ENCODE measurements around the gene IL6ST. TPM values are rescaled to one million over a fixed set of nuclear protein-coding genes. Genes with fewer than 3 reads are reported as not detected.

Gene IL6ST
- total RNA-seq, 5 donors from 2014 or later (not counting 1 experiment from before 2014, with no cell fraction given) = 113 to 330 (median 129) TPM

DNA sequence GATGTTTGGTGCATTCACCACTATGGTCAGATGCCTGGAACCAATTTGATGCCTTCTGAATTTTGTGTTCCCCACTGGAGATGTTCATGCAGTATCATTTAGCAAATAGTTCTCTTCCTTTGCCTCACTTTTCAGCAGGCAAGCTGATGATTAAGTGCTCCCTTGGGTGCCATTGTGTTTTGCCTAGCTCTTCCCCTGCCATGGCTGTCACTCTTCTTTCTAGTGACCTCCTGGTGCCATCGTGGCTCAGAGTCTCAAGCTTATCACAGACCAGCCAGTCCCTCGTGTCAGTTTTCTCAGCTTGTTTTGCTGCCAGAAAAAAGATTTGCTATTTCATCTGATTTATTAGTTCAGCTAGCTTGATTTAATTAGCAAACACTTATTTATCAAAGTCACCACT is 102.3 kb downstream of the IL6ST start:
- Mint-ChIP-seq H3K27ac (no peak overlapping the region), H3K4me3 (no peak overlapping the region), H3K36me3 (no peaks in the 10 kb centered on the region), H3K4me1 (peaks cover 6 to 11% (median 10%) of the 10 kb centered on the region in 3 donors), H3K27me3 (peaks cover 3 to 5% of the 10 kb centered on the region in 2 donors), H3K9me3 (no peaks in the 10 kb centered on the region)
- H3K27ac ChIP-seq (ENCODE audit: low read length) = no peak overlapping the region
- H3K4me1 ChIP-seq (ENCODE audit: control insufficient read depth in 1 of 2, extremely low read depth in 1 of 2, insufficient read depth in 2 of 2, low read length in 2 of 2) = peaks cover 0 to 4% of the 10 kb centered on the region in 2 experiments
- H3K4me3 ChIP-seq (ENCODE audit: control insufficient read depth in 1 of 2, extremely low read depth in 1 of 2, low read length in 1 of 2) = no peak overlapping the region
- 50% methylated on average over 1 of the region's 2 CpGs for WGBS (ENCODE audit: insufficient coverage)
- H3K27me3 ChIP-seq (replicated peaks in 1 of 2; ENCODE audit: control insufficient read depth in 2 of 2, extremely low read depth in 1 of 2, insufficient read depth in 2 of 2, low read length in 1 of 2) = peaks cover 0 to 5% of the 10 kb centered on the region in 2 experiments
- ATAC-seq (replicated peaks in 1 of 4) (no peak), DNase-seq (no peak)
- CTCF ChIA-PET = no interaction called here
- no peaks in the 10 kb centered on the region for H3K36me3 ChIP-seq (ENCODE audit: control insufficient read depth in 2 of 2, extremely low read depth in 1 of 2, insufficient read depth in 1 of 2, low read length in 1 of 2)
- POLR2A ChIA-PET = interaction anchor here in 1 of 2 donors (0.6 kb wide), 1 partner anchor 147 kb away, joined by 5 read pairs; no protein-coding TSS in a partner anchor
- no peaks in the 10 kb centered on the region for H3K9me3 ChIP-seq

DNA sequence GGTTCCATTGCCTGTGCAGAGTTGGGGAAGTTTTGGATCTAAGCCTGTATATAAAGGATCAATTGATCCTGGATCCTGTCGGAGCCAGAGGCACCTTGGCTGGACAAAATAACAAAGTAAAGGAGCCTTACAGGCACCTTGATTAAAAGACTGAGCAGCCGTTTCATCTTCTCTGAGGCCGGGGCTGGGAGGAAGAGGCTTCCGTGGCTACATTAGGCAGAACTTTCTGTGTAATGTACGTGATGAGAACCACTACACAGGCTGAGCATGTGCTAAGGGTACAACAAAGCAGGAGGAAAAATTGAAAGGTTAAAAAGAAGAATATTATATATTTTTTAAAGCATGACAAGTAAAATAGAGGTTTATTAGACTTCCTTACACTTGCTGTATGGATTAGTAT is 106.6 kb downstream of the IL6ST start:
- H3K27ac ChIP-seq (ENCODE audit: low read length) = no peak overlapping the region
- peaks cover 0 to 3% of the 10 kb centered on the region in 2 donors for H3K27me3 Mint-ChIP-seq
- peak in 1 of 4 experiments; percentile 42 for ATAC-seq (replicated peaks in 1 of 4)
- 50% methylated on average over 2 of the region's 5 CpGs for WGBS (ENCODE audit: insufficient coverage)
- H3K27me3 ChIP-seq (replicated peaks in 1 of 2; ENCODE audit: control insufficient read depth in 2 of 2, extremely low read depth in 1 of 2, insufficient read depth in 2 of 2, low read length in 1 of 2) = no peaks in the 10 kb centered on the region
- no peaks in the 10 kb centered on the region for H3K9me3 Mint-ChIP-seq
- no peak overlapping the region for H3K4me3 ChIP-seq (ENCODE audit: control insufficient read depth in 1 of 2, extremely low read depth in 1 of 2, low read length in 1 of 2)
- H3K4me3 Mint-ChIP-seq = no peak overlapping the region
- ChIA-PET POLR2A (interaction anchor here in 1 of 2 donors (0.7 kb wide), 1 partner anchor 764 kb away, joined by 4 read pairs; no protein-coding TSS in a partner anchor), CTCF (interaction anchor here in 1 of 2 donors (0.7 kb wide), 1 partner anchor 35 kb away, joined by 3 read pairs; no protein-coding TSS in a partner anchor)
- H3K9me3 ChIP-seq = no peaks in the 10 kb centered on the region
- H3K27ac Mint-ChIP-seq = peak overlapping the region in 1 of 2 donors; percentile 50
- no peaks in the 10 kb centered on the region for H3K4me1 ChIP-seq (ENCODE audit: control insufficient read depth in 1 of 2, extremely low read depth in 1 of 2, insufficient read depth in 2 of 2, low read length in 2 of 2)
- peaks cover 4 to 6% (median 6%) of the 10 kb centered on the region in 3 donors for H3K4me1 Mint-ChIP-seq
- DNase-seq = no peak
- no peaks in the 10 kb centered on the region for H3K36me3 Mint-ChIP-seq
- no peaks in the 10 kb centered on the region for H3K36me3 ChIP-seq (ENCODE audit: control insufficient read depth in 2 of 2, extremely low read depth in 1 of 2, insufficient read depth in 1 of 2, low read length in 1 of 2)

DNA sequence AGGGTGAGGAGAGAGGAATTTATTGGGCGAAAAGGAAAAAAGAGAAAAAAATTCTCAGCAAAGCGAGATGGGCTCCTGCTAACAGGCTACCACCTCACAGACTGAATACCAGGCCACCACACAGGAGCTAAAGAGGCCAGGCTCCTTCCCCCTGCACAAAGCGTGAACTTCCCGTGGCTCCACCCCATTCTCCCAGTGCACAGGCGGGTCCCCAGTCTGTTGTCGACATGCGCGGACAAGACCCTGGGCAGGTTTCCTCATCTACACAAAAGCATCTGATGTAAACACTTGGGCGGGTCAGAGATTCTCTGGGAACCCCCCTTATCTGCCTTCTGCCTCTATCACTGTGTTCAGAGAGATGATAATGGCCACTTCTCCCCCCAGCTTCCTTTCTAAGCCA is 109.4 kb downstream of the IL6ST start:
- DNase-seq (no peak), ATAC-seq (replicated peaks in 1 of 4) (no peak)
- ChIA-PET POLR2A (no interaction called here), CTCF (interaction anchor here in 1 of 2 donors (0.6 kb wide), 1 partner anchor 712 kb away, joined by 5 read pairs; no protein-coding TSS in a partner anchor)
- WGBS (ENCODE audit: insufficient coverage) = 93% methylated on average over 5 of the region's 9 CpGs
- Histone ChIP-seq H3K9me3 (no peaks in the 10 kb centered on the region), H3K27ac (ENCODE audit: low read length) (no peak overlapping the region), H3K27me3 (replicated peaks in 1 of 2; ENCODE audit: control insufficient read depth in 2 of 2, extremely low read depth in 1 of 2, insufficient read depth in 2 of 2, low read length in 1 of 2) (peaks cover 0 to 3% of the 10 kb centered on the region in 2 experiments), H3K4me1 (ENCODE audit: control insufficient read depth in 1 of 2, extremely low read depth in 1 of 2, insufficient read depth in 2 of 2, low read length in 2 of 2) (no peaks in the 10 kb centered on the region), H3K36me3 (ENCODE audit: control insufficient read depth in 2 of 2, extremely low read depth in 1 of 2, insufficient read depth in 1 of 2, low read length in 1 of 2) (no peaks in the 10 kb centered on the region), H3K4me3 (ENCODE audit: control insufficient read depth in 1 of 2, extremely low read depth in 1 of 2, low read length in 1 of 2) (no peak overlapping the region)
- peaks cover 4 to 6% (median 6%) of the 10 kb centered on the region in 3 donors for H3K4me1 Mint-ChIP-seq
- H3K27me3 Mint-ChIP-seq = peaks cover 2 to 6% of the 10 kb centered on the region in 2 donors
- H3K36me3 Mint-ChIP-seq = no peaks in the 10 kb centered on the region
- H3K9me3 Mint-ChIP-seq = no peaks in the 10 kb centered on the region
- H3K27ac Mint-ChIP-seq = no peak overlapping the region
- H3K4me3 Mint-ChIP-seq = no peak overlapping the region

Other genes with a start within 250 kb of the IL6ST start
- not detected for gene IL31RA, start 143.6 kb downstream of the IL6ST start, total RNA-seq
- gene ANKRD55, start 238.4 kb upstream of the IL6ST start, total RNA-seq = 10 to 100 TPM in 1 of 5 donors, 1 to 10 TPM in 4; 2.8 to 19.9 (median 3.4) TPM

All from T-cell (primary cell).